HepG2 (cell line): ENCODE data around the gene LHFPL6. TPM values are rescaled to one million over a fixed set of nuclear protein-coding genes. Genes with fewer than 3 reads are reported as not detected.

ENCODE experiments used
- ATAC-seq: fragments of 200-7000 bp; cut with Tn5 transposase; 3 replicates; pipeline ENCODE4 v1.9.1; 2020; ENCODE audit warnings: mild to moderate bottlenecking, moderate library complexity
- BruUV-seq: library from RNA; stranded (reverse); fragments of 400-500 nt; replicated peaks from 2 replicates; lab custom pipeline; 2021; lab: Mats Ljungman, UMichigan
- CTCF ChIA-PET: fragments of 300-600 bp; formaldehyde crosslinking; extraction: SDS; loops from one replicate; lab custom pipeline; 2021; ENCODE audit warnings: low total read pairs, inconsistent platforms, low intra/inter-chr PET ratio; lab: Yijun Ruan, JAX
- POLR2A ChIA-PET: fragments of 350-600 bp; sonication (Branson Sonifier 250); formaldehyde crosslinking; loops from one replicate; lab custom pipeline; 2020; ENCODE audit warnings: antibody characterized with exemption, inconsistent platforms; lab: Yijun Ruan, JAX
- DNase-seq: peaks from one replicate; pipeline ENCODE4 v3.0.0-alpha.2; 2015; ENCODE audit warnings: low spot score
- FAIRE-seq: peaks from 3 replicates; lab custom pipeline; 2011; peaks lifted over from hg19 to GRCh38; lab: Jason Lieb, UNC
- H2AFZ ChIP-seq: one replicate; pipeline ENCODE4 v1.6.1; 2011; ENCODE audit warnings: low read length, inconsistent platforms
- H3K27ac ChIP-seq: fragments of 300-600 bp; 3 replicates; pipeline ENCODE4 v1.8.0; 2011; ENCODE audit warnings: mixed run types, mild to moderate bottlenecking, mixed read lengths, low read length, inconsistent platforms; ENCODE audit not compliant: insufficient read depth; ENCODE audit errors: extremely low read length
- H3K27me3 ChIP-seq, 2 experiments: fragments of 200-600 bp in 1 of 2; 2 replicates in 1 of 2; 3 replicates in 1 of 2; pipeline versions ENCODE4 v1.6.0 to v1.8.0; 2011; ENCODE audit warnings: low read length in 2 of 2, mild to moderate bottlenecking in 2 of 2, moderate library complexity in 2 of 2, inconsistent platforms in 1 of 2; ENCODE audit not compliant: insufficient read depth in 2 of 2, control insufficient read depth in 1 of 2
- H3K36me3 ChIP-seq, 2 experiments: fragments of 200-600 bp in 1 of 2; replicated peaks in 1 of 2; 2 replicates in 1 of 2; 3 replicates in 1 of 2; pipeline versions ENCODE4 v1.5.1 to v1.8.0; 2011; ENCODE audit warnings: low read length in 2 of 2, inconsistent platforms in 1 of 2; ENCODE audit not compliant: insufficient read depth in 2 of 2, control insufficient read depth in 1 of 2
- H3K4me1 ChIP-seq: 2 replicates; pipeline ENCODE4 v1.5.1; 2012; ENCODE audit warnings: low read length, inconsistent platforms; ENCODE audit not compliant: insufficient read depth
- H3K4me2 ChIP-seq: 2 replicates; pipeline ENCODE4 v1.6.0; 2011; ENCODE audit warnings: low read depth, low read length, inconsistent platforms
- H3K4me3 ChIP-seq, 3 experiments: fragments of 200-600 bp in 1 of 3; sonication (generic), shearing (Covaris generic) in 1 of 3; replicated peaks in 1 of 3; 2 replicates each; pipeline ENCODE4 v1.5.1; 2011 to 2016; ENCODE audit warnings: low read length in 3 of 3, inconsistent platforms in 2 of 3, low read depth in 2 of 3, mild to moderate bottlenecking in 2 of 3, control low read depth in 1 of 3, mixed read lengths in 1 of 3; ENCODE audit not compliant: insufficient read depth in 1 of 3
- H3K79me2 ChIP-seq: one replicate; pipeline ENCODE4 v1.6.1; 2011; ENCODE audit warnings: low read length, inconsistent platforms; ENCODE audit not compliant: insufficient read depth
- H3K9ac ChIP-seq: 2 replicates; pipeline ENCODE4 v1.6.0; 2011; ENCODE audit warnings: mild to moderate bottlenecking, low read depth, low read length, inconsistent platforms; ENCODE audit not compliant: insufficient read depth
- H3K9me3 ChIP-seq: 2 replicates; pipeline ENCODE4 v1.5.1; 2012; ENCODE audit warnings: mild to moderate bottlenecking, low read length
- H4K20me1 ChIP-seq: 2 replicates; pipeline ENCODE4 v1.6.0; 2011; ENCODE audit warnings: inconsistent platforms, mild to moderate bottlenecking, low read length, moderate library complexity; ENCODE audit not compliant: insufficient read depth
- SIN3B ChIP-seq: fragments of 150-350 bp; IDR thresholded peaks from 2 replicates; pipeline ENCODE4 v1.6.1; 2014; ENCODE audit warnings: low read length
- SMAD1 ChIP-seq: sonication (generic); formaldehyde crosslinking; IDR thresholded peaks from 2 replicates; pipeline ENCODE4 v1.4.0; 2020; ENCODE audit warnings: missing genetic modification reagents, low read depth, mild to moderate bottlenecking, borderline replicate concordance
- in situ Hi-C: cut with HindIII; loops from 2 replicates; pipeline ENCODE4 v1.10.0; 2017; ENCODE audit warnings: low pct_unique_long_range_greater_than_20kb; ENCODE audit not compliant: extremely low pct_ligation_motif_present
- intact Hi-C: fragments of 100-400 bp; cut with micrococcal nuclease; formaldehyde crosslinking; loops from one replicate; pipeline ENCODE4 v1.10.0; 2022; ENCODE audit not compliant: unreplicated experiment
- polyA plus RNA-seq, 8 experiments: library from polyadenylated mRNA; depleted of rRNA in 3 of 8; stranded (reverse) in 7 of 8; unstranded in 1 of 8; fragments of >200 nt; fragmentation: Illumina TruSeq in 4 of 8; extraction: Trizol in 4 of 8; gene quantifications; 2 replicates each; pipeline versions ENCODE4 v1.2.1 to v1.2.3, GENCODE V29; 2011 to 2016; ENCODE audit warnings: low read depth in 4 of 8, missing spikeins in 1 of 8, mixed read lengths in 1 of 8; ENCODE audit not compliant: insufficient read depth in 1 of 8
- total RNA-seq, 5 experiments: library from RNA; depleted of rRNA; stranded (reverse); fragments of >200 nt; fragmentation: Illumina TruSeq; extraction: Trizol; gene quantifications; 2 replicates each; pipeline ENCODE4 v1.2.3, GENCODE V29; 2016; ENCODE audit warnings: low read depth in 1 of 5
- TF ChIP-seq, protein P1 (sequence below): sonication (generic); formaldehyde crosslinking; IDR thresholded peaks from 2 replicates; pipeline ENCODE4 v1.4.0; 2020; ENCODE audit warnings: missing genetic modification reagents
- TF ChIP-seq, protein P2 (sequence below): sonication (generic); formaldehyde crosslinking; IDR thresholded peaks from 2 replicates; pipeline ENCODE4 v1.4.0; 2020; ENCODE audit warnings: mild to moderate bottlenecking, missing genetic modification reagents

LHFPL6 gene
- total and polyA plus RNA-seq, 2 of the 13 experiments (the other 11 are each of a cell fraction or from before 2014, with no cell fraction given): not detected

DNA sequence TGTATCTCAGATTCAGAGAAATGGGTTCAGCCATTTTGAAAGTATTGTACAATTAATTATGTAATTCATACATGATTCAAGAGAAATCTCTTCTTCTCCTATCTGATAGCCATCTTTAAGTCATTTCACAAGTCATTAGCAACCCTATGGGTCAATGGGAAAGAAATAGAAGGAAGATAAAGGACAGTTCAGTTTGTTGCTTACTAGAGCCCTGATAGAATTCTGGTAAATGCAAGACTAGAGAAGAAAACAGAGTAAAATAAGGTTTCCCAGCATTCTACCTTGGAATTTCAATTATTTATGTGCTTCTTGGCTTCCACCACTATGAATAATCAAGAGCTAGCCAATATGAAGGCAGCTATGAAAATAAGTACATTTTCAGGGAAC, 117.7 kb downstream of the LHFPL6 start:
- POLR2A ChIA-PET: no interaction called here
- in situ Hi-C loops: no loop called here
- TF ChIP-seq, protein P1, sequence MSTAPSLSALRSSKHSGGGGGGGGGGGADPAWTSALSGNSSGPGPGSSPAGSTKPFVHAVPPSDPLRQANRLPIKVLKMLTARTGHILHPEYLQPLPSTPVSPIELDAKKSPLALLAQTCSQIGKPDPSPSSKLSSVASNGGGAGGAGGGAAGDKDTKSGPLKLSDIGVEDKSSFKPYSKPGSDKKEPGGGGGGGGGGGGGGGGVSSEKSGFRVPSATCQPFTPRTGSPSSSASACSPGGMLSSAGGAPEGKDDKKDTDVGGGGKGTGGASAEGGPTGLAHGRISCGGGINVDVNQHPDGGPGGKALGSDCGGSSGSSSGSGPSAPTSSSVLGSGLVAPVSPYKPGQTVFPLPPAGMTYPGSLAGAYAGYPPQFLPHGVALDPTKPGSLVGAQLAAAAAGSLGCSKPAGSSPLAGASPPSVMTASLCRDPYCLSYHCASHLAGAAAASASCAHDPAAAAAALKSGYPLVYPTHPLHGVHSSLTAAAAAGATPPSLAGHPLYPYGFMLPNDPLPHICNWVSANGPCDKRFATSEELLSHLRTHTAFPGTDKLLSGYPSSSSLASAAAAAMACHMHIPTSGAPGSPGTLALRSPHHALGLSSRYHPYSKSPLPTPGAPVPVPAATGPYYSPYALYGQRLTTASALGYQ (CRISPR knock-in tag): no peak
- TF ChIP-seq SMAD1 (CRISPR knock-in tag) (no peak), SIN3B (no peak)
- TF ChIP-seq, protein P2, sequence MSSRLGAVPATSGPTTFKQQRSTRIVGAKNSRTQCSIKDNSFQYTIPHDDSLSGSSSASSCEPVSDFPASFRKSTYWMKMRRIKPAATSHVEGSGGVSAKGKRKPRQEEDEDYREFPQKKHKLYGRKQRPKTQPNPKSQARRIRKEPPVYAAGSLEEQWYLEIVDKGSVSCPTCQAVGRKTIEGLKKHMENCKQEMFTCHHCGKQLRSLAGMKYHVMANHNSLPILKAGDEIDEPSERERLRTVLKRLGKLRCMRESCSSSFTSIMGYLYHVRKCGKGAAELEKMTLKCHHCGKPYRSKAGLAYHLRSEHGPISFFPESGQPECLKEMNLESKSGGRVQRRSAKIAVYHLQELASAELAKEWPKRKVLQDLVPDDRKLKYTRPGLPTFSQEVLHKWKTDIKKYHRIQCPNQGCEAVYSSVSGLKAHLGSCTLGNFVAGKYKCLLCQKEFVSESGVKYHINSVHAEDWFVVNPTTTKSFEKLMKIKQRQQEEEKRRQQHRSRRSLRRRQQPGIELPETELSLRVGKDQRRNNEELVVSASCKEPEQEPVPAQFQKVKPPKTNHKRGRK: no peak
- TF ChIP-seq, all 625 proteins: peak for 0
- no peak for ATAC-seq
- no peaks in the 10 kb centered on the region for H3K36me3 ChIP-seq
- no TSS peak for BruUV-seq
- H3K27me3 ChIP-seq: no peaks in the 10 kb centered on the region
- no peak overlapping the region for H2AFZ ChIP-seq
- H3K9me3 ChIP-seq: no peaks in the 10 kb centered on the region
- H3K4me2 ChIP-seq: no peak overlapping the region
- no peak for DNase-seq
- intact Hi-C loops: no loop called here
- H3K27ac ChIP-seq: no peak overlapping the region
- H3K4me1 ChIP-seq: no peaks in the 10 kb centered on the region
- FAIRE-seq: no peak
- H3K9ac ChIP-seq: no peak overlapping the region
- H4K20me1 ChIP-seq: no peaks in the 10 kb centered on the region
- CTCF ChIA-PET: no interaction called here
- no peak overlapping the region for H3K4me3 ChIP-seq
- no peaks in the 10 kb centered on the region for H3K79me2 ChIP-seq
